ENCODE results near the gene CES5A.
"Not testable (repeated sequence)": the region's sequence is repeated elsewhere in the genome, so short reads cannot be mapped to it uniquely, and the experiment has no call there.

The CES5A gene

DNA sequence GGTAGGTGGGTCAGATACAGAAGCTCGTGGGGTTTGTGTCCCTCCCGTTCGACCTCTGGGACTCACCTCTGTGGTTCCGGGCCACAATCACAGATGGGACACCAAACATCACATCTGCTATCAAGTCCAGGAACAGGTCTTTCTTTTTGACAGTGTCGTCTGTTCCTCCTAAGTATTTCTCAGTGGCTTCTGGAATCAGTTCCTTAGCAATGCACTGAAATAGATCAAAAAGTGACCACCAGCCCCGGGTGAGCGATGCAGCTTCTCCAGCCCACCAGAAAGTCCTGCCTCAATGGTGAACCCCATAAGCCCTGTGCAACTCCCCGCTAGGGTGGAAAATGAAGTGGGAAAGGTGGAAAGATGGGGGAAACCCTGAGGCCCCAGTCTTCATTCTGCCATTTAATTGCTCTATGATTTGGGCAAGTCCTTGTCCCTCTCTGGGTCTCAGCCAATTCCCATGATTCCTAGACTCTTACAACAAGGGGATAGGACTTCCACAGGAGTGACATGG, 64.7 kb downstream of the CES5A start:
- no peaks in the 10 kb centered on the region for H3K4me1 ChIP-seq
- DNase-seq = no peak
- H3K9me3 ChIP-seq = no peaks in the 10 kb centered on the region
- H3K4me3 ChIP-seq = no peak overlapping the region
- H3K36me3 ChIP-seq = no peaks in the 10 kb centered on the region
- TF ChIP-seq, protein P1, sequence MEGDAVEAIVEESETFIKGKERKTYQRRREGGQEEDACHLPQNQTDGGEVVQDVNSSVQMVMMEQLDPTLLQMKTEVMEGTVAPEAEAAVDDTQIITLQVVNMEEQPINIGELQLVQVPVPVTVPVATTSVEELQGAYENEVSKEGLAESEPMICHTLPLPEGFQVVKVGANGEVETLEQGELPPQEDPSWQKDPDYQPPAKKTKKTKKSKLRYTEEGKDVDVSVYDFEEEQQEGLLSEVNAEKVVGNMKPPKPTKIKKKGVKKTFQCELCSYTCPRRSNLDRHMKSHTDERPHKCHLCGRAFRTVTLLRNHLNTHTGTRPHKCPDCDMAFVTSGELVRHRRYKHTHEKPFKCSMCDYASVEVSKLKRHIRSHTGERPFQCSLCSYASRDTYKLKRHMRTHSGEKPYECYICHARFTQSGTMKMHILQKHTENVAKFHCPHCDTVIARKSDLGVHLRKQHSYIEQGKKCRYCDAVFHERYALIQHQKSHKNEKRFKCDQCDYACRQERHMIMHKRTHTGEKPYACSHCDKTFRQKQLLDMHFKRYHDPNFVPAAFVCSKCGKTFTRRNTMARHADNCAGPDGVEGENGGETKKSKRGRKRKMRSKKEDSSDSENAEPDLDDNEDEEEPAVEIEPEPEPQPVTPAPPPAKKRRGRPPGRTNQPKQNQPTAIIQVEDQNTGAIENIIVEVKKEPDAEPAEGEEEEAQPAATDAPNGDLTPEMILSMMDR (IDR thresholded peaks at IDR 0.05) = no peak
- intact Hi-C loops (cut with DNase I; ENCODE audit: low total_unique reads) = no loop called here
- no peak overlapping the region for H3K27ac ChIP-seq
- peaks cover 0 to 2% of the 10 kb centered on the region in 2 donors for H3K27me3 ChIP-seq

DNA sequence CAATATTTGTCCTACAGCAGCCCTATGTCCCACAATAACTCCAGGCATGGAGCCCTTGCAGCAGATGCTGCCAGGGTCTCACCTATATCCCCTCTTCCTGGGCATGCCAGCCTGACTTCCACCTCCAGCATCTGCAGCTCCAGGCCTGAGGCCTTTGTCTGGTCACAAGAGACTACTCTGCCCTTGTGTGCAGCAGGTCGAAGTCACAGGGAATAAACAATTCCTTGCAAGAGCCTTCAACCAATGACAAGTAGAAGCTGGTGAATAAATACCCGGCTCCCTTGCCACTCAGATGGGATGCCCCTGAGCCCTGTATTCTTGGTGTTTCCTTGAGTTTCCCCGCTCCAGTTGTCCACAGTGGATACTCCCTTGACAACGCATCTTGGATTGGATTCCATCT, 65.3 kb downstream of the CES5A start:
- intact Hi-C loops (cut with DNase I; ENCODE audit: low total_unique reads) = no loop called here
- Histone ChIP-seq H3K36me3 (no peaks in the 10 kb centered on the region), H3K4me3 (no peak overlapping the region), H3K27ac (no peak overlapping the region), H3K4me1 (no peaks in the 10 kb centered on the region), H3K9me3 (no peaks in the 10 kb centered on the region), H3K27me3 (peaks cover 0 to 2% of the 10 kb centered on the region in 2 donors)
- TF ChIP-seq, protein P1 (IDR thresholded peaks at IDR 0.05) = no peak
- no peak for DNase-seq

DNA sequence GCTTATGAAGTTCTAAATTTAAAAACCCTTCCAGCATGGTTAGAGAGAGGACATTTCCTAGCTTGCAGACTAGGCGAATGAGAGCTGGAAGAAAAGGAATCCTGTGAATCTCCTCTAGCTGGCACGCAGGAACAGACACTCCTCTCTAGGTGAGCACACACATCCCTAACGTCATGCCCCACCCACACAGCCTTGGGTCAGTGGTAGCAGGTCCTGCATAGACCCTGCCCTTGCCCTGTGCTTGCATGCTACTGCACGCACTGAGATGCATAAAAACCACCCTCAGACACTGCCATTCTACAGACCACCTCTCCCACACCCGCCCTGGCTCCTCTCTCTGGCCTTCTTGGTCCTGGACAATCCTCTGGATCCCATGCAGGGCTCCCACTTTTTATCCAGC, 65.8 kb downstream of the CES5A start:
- Histone ChIP-seq H3K27ac (no peak overlapping the region), H3K9me3 (no peaks in the 10 kb centered on the region), H3K4me3 (no peak overlapping the region), H3K27me3 (peaks cover 0 to 2% of the 10 kb centered on the region in 2 donors), H3K36me3 (no peaks in the 10 kb centered on the region), H3K4me1 (no peaks in the 10 kb centered on the region)
- intact Hi-C loops (cut with DNase I; ENCODE audit: low total_unique reads) = no loop called here
- DNase-seq = no peak
- TF ChIP-seq, protein P1 (IDR thresholded peaks at IDR 0.05) = no peak

DNA sequence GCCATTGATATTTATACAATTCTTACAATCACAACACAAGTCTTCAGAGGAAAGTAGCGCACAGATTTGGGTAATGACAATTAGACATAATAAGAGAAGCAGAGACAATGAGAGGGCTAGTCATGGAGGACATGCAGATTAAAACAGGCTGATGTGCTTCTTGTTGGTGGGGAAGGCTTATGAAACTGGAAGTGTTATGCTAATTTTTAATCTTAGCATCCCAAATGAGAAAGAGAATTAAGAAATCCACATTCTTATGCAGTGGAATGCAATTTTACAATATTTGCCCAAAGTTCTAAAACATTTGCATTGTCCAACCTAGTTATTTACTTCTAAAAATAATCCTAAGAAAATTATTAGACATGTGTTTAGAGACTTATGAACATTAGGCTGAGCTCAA, 66.9 kb downstream of the CES5A start:
- intact Hi-C loops (cut with DNase I; ENCODE audit: low total_unique reads); H3K4me3 ChIP-seq: not testable (repeated sequence)

DNA sequence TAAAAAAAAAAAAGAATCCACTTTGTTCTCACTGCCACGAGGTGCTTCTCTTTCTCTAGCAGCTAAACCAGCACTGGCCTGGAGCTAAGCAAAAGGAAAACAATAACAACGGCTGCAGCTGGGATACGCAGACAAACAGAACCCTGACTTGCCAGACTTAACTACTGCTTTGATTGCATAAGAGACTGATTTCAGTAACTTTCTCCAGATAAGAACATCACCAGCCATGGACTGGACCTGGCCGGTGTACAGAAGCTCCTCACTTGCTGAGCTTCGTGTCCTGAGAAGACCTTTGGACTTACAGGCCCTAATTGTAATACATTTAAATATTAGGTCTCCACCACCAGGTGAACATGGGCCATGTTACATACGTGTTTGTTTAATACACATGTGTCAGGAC, 70.1 kb downstream of the CES5A start:
- H3K27me3 ChIP-seq; H3K36me3 ChIP-seq; DNase-seq; H3K4me1 ChIP-seq; intact Hi-C loops (cut with DNase I; ENCODE audit: low total_unique reads); H3K27ac ChIP-seq; H3K4me3 ChIP-seq; H3K9me3 ChIP-seq: not testable (repeated sequence)

More for the DNA sequence above, 66.9 kb downstream of the CES5A start:
- DNase-seq, H3K4me1 ChIP-seq, H3K9me3 ChIP-seq, H3K36me3 ChIP-seq, H3K27me3 ChIP-seq, H3K27ac ChIP-seq: not testable (repeated sequence)

DNA sequence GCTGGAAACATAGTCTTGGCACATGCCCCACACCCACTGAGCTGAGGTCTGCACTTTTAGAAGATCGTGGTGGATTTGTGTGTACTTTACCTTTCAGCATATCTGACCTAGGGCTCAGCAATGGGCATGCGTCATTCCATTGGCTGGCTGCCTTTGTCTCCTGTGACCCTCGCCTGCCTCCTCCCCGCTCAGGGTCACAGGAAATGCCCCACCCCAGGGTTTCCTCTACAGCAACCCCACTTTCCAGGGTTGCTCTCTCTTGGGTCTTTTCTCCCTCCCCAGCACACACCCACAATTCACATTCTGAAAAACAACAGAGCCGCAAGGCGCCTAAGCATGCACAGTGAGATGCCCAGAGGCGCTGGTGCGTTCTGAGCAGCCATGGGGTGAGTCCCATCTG, 71.5 kb downstream of the CES5A start:
- H3K4me3 ChIP-seq; H3K27me3 ChIP-seq; H3K4me1 ChIP-seq; intact Hi-C loops (cut with DNase I; ENCODE audit: low total_unique reads); H3K9me3 ChIP-seq; H3K36me3 ChIP-seq; DNase-seq; H3K27ac ChIP-seq: not testable (repeated sequence)

All from tibial artery (tissue), 4 donors.